H1 (cell line): Measurements from ENCODE around the gene GOLGA1.

Experiments used
- ATF3 ChIP-seq: IDR thresholded peaks from 2 replicates; pipeline ENCODE4 v1.6.1; 2011; ENCODE audit warnings: low read depth, mild to moderate bottlenecking, low read length; ENCODE audit not compliant: insufficient read depth
- CBX5 ChIP-seq: fragments of 300-800, 300-1000 bp; sonication (generic); IDR thresholded peaks from 2 replicates; pipeline ENCODE4 v1.7.1; 2016; ENCODE audit warnings: antibody characterized with exemption, low read length, low read depth
- CTCF ChIP-seq, 3 experiments: IDR thresholded peaks; 1 replicate in 2 of 3; 2 replicates in 1 of 3; pipeline versions ENCODE4 v1.5.1 to v1.6.1; 2011; ENCODE audit warnings: low read length in 3 of 3, mild to moderate bottlenecking in 3 of 3, inconsistent platforms in 2 of 3, low read depth in 1 of 3, moderate library complexity in 1 of 3; ENCODE audit not compliant: insufficient read depth in 1 of 3; ENCODE audit errors: control extremely low read depth in 1 of 3
- HDAC2 ChIP-seq, 2 experiments: fragments of 300-600 bp in 1 of 2; sonication (generic) in 1 of 2; IDR thresholded peaks; 2 replicates each; pipeline ENCODE4 v1.6.1; 2011 to 2012; ENCODE audit warnings: low read depth in 2 of 2, low read length in 2 of 2, mild to moderate bottlenecking in 2 of 2, moderate library complexity in 2 of 2, borderline replicate concordance in 1 of 2, inconsistent platforms in 1 of 2
- POLR2A ChIP-seq, 2 experiments: IDR thresholded peaks; 1 replicate in 1 of 2; 2 replicates in 1 of 2; pipeline ENCODE4 v1.6.1; 2011; ENCODE audit warnings: low read depth in 2 of 2, low read length in 2 of 2, mild to moderate bottlenecking in 2 of 2; ENCODE audit errors: control extremely low read depth in 1 of 2
- POLR2AphosphoS5 ChIP-seq: IDR thresholded peaks from 2 replicates; pipeline ENCODE4 v1.6.1; 2011; ENCODE audit warnings: low read depth, low read length
- TAF1 ChIP-seq: IDR thresholded peaks from 2 replicates; pipeline ENCODE4 v1.6.1; 2011; ENCODE audit warnings: mild to moderate bottlenecking, low read depth, low read length
- TEAD4 ChIP-seq: IDR thresholded peaks from 2 replicates; pipeline ENCODE4 v1.6.1; 2012; ENCODE audit warnings: low read depth, low read length, inconsistent platforms, mixed read lengths
- USF2 ChIP-seq: IDR thresholded peaks from 2 replicates; pipeline ENCODE4 v1.6.1; 2011; ENCODE audit warnings: low read length, improper control_type of control experiment

GRCh38 chr9:124854822-124855221 is 86.1 kb downstream of the GOLGA1 start:
- TF ChIP-seq TAF1 (no peak), CBX5 (no peak), CTCF (IDR thresholded peaks at IDR 0.05; ENCODE audit: control extremely low read depth in 1 of 3, insufficient read depth in 1 of 3, low read depth in 1 of 3, low read length in 3 of 3) (no peak), HDAC2 (IDR thresholded peaks at IDR 0.05; ENCODE audit: borderline replicate concordance in 1 of 2, low read depth in 2 of 2, low read length in 2 of 2) (no peak), ATF3 (no peak), USF2 (no peak), POLR2A (IDR thresholded peaks at IDR 0.05; ENCODE audit: control extremely low read depth in 1 of 2, low read depth in 2 of 2, low read length in 2 of 2) (no peak), TEAD4 (no peak), POLR2AphosphoS5 (no peak)
